Measurements from ENCODE around the gene HOXA5.

- TF ChIP-seq, protein P1, sequence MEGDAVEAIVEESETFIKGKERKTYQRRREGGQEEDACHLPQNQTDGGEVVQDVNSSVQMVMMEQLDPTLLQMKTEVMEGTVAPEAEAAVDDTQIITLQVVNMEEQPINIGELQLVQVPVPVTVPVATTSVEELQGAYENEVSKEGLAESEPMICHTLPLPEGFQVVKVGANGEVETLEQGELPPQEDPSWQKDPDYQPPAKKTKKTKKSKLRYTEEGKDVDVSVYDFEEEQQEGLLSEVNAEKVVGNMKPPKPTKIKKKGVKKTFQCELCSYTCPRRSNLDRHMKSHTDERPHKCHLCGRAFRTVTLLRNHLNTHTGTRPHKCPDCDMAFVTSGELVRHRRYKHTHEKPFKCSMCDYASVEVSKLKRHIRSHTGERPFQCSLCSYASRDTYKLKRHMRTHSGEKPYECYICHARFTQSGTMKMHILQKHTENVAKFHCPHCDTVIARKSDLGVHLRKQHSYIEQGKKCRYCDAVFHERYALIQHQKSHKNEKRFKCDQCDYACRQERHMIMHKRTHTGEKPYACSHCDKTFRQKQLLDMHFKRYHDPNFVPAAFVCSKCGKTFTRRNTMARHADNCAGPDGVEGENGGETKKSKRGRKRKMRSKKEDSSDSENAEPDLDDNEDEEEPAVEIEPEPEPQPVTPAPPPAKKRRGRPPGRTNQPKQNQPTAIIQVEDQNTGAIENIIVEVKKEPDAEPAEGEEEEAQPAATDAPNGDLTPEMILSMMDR (IDR thresholded peaks at IDR 0.05): no peak
- TF ChIP-seq POLR2AphosphoS5 (IDR thresholded peaks at IDR 0.05): no peak
- TF ChIP-seq POLR2A (IDR thresholded peaks at IDR 0.05): no peak
These were observed 9.4 kb upstream of the HOXA5 start for GRCh38 chr7:27152816-27153442.
